ENCODE results near the gene CD200R1. TPM values are rescaled to one million over a fixed set of nuclear protein-coding genes. Genes with fewer than 3 reads are reported as not detected.

CD200R1 gene
- total and polyA plus RNA-seq, 7 donors, result 0.06 to 0.79 (median 0.50) TPM

- Histone ChIP-seq H3K36me3 (ENCODE audit: insufficient read depth in 1 of 2, low read depth in 1 of 2) (no peaks in the 10 kb centered on the region), H3K9me3 (peaks cover 12% of the 10 kb centered on the region), H3K4me3 (no peak overlapping the region), H3K4me1 (no peaks in the 10 kb centered on the region), H3K27me3 (ENCODE audit: insufficient read depth in 3 of 3, low read length in 2 of 3) (no peaks in the 10 kb centered on the region), H3K27ac (no peak overlapping the region)
- no peak for ATAC-seq
- TF ChIP-seq CTCF (IDR thresholded peaks at IDR 0.05), result no peak
- 77 to 86% (median 82%) methylated on average over 3 of the region's 3 CpGs for WGBS, 3 donors
- DNase-seq, result peak in 1 of 2 donors; percentile 24
- intact Hi-C loops (cut with DNase I), result no loop called here
Observed at GRCh38 chr3:112871735-112872134, 103.2 kb downstream of the CD200R1 start.

Other genes starting within 250 kb of the CD200R1 start
- gene CD200R1L, start 128.2 kb downstream of the CD200R1 start, total RNA-seq, result not detected
- gene CD200R1L, start 128.2 kb downstream of the CD200R1 start, polyA plus RNA-seq, result not detected
- gene GTPBP8, start 15.9 kb upstream of the CD200R1 start, total RNA-seq, result 10 to 100 TPM; 15.4 to 27.9 (median 22.9) TPM
- gene GTPBP8, start 15.9 kb upstream of the CD200R1 start, polyA plus RNA-seq, result 10 to 100 TPM; 20.1 to 41.9 (median 40.5) TPM
- gene BOC, start 236.5 kb upstream of the CD200R1 start, total RNA-seq, result 10 to 100 TPM in 1 of 4 donors, 1 to 10 TPM in 3; 3.6 to 15.4 (median 4.6) TPM
- gene BOC, start 236.5 kb upstream of the CD200R1 start, polyA plus RNA-seq, result 1 to 10 TPM; 1.1 to 3.8 (median 1.8) TPM

All from psoas muscle (tissue), 8 donors.